HG03469 (cell line): ENCODE data around the gene MYO5B.

Source experiments
- ATAC-seq: cut with Tn5 transposase; IDR thresholded peaks from one replicate; pipeline ENCODE4 v1.9.1; 2021; ENCODE audit warnings: mild to moderate bottlenecking, moderate library complexity, moderate number of reproducible peaks; ENCODE audit not compliant: unreplicated experiment

Gene MYO5B

DNA sequence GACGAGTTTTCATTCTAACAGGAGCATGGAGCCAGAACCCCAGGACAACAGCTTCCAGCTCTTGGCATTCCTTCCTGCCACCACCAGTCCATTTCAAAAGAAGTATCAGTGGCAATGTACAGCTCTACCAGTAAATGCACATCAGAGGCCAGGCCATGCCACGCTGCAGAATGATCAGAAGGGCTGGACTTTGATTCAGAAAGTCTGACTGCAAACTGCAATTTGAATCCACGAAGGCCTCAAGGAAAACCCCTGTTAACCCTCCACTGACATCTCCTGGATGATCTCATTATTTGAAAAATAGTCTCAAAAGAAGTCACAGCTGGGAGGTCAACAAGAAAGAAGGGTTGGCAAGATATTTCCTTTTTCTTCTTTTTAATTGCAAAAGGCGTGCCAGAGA, 119.2 kb downstream of the MYO5B start:
- no peak for ATAC-seq

DNA sequence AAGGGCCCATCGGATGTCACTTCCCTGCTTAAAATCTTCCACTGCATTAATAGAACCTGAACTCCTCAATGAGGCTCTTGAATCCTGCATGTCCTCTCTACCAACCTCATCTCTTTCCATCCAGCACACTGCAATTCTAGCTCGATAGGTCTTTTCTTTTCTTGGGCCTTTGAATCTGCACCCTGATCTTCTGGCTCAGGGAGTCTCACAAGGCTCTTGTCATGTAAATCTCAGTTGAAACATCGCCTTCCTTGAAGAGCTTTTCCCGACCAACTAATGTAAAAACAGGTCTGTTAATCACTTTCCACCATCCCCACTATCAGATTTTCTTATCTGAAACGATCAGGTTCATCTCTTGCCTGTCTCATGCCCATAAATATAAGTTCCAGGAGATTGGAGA, 120.5 kb downstream of the MYO5B start:
- no peak for ATAC-seq

DNA sequence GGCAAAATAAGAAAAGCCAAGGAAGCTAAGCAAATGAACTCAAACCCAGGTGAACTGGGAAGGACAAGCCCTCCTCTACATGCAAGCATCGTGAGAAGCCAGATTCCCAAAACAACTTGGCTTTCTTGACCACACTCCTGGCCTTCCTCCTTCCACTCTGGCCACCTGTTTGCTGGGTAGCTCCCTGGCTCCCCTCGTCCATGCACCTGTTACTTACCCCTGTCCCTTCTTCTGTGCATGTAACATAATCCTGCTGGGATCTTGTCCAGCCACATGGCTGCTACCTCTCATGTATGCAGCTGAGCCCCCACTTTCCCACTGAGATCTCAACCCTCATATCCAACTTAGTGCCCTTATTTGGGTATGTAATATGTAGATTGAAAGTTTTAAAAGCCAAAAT, 121.6 kb downstream of the MYO5B start:
- ATAC-seq = no peak

DNA sequence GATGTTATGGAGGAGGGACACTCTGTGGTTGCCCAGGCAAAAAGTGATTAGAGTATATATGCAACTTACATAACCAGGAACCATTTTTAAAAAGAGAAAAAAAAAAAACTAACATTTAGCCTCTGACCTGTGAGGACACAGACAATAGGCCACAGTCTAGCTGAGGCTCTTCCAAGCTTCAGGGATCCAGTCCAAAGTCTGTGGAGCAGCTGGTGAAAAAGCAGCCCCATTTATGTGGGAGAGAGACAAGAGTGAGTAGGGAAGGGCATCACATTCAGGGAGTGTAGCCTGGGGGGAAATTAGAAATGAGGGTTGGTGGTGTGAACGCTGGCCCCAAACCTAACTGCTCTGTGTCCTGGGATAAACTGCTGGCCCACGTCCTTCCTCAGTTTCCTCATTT, 122.8 kb downstream of the MYO5B start:
- no peak for ATAC-seq

DNA sequence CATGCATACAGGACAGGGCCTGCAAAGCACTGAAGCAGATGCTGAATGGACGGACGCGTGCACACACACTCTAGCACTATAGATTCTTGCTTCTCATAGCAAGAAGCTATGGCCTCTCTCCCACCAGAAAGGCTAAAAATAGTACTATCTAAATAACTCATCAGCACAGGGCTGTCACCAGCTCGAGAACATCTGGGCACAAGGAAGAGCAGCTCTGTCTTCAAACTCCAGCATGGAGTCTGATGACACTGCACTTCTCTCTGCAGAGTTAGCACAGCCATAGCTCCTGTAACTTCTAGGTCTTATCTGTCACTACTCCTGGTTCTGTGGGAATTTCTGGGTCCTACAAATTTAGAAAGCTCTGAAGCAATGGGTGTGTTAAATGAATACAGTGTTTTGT, 123.5 kb downstream of the MYO5B start:
- ATAC-seq = no peak

DNA sequence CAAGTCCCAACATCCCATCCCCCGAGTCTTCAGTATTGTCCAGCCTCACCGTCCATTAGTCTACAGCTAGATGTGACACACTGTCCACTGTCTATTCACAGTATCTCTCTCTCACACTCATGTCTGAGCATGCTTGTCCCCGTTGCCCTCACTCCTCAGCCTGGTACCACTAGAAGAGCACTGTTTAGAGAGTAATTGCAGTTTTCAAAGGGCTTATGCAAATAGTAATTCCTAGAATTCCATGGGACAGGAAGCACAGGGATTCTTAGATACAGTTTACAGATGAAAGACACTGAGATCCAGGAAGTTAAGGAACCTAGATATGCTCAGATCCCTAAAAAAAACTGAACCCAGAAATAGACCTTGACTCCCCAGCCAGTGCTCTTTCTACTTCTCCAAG, 125.5 kb downstream of the MYO5B start:
- no peak for ATAC-seq

DNA sequence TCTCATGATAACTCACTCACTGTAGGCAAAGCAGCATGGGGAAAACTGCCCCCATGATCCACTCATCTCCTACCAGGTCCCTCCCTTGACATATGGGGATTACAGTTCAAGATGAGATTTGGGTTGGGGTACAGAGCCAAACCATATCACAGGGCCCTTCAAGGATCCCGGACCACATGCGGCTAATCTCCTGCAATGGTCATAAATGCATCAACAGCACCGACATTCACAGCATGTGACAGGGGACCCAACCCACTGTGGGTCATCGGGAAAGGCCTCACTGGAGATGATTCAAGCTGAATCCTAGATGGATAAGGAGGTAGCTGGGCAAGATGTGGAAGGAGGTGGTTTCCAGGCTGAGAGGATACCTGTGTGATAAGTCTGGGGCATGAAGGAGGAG, 129.4 kb downstream of the MYO5B start:
- ATAC-seq = no peak

DNA sequence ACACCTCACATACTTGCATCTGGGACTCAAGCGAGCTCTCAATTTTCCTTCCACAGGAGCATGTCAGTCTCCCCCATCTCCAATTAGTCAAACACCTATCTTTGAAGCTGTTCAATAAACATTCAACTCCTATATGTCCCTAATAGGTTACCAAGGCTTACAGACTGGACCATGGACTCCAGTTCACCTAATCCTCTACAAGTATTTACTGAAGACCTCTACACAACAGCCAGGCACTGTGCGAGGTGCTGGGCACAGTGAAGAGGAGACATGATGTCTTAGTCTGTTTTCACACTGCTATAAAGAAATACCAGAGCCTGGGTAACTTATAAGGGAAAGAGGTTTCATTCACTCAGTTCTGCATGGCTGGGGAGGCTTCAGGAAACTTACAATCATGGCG, 129.9 kb downstream of the MYO5B start:
- ATAC-seq = no peak

DNA sequence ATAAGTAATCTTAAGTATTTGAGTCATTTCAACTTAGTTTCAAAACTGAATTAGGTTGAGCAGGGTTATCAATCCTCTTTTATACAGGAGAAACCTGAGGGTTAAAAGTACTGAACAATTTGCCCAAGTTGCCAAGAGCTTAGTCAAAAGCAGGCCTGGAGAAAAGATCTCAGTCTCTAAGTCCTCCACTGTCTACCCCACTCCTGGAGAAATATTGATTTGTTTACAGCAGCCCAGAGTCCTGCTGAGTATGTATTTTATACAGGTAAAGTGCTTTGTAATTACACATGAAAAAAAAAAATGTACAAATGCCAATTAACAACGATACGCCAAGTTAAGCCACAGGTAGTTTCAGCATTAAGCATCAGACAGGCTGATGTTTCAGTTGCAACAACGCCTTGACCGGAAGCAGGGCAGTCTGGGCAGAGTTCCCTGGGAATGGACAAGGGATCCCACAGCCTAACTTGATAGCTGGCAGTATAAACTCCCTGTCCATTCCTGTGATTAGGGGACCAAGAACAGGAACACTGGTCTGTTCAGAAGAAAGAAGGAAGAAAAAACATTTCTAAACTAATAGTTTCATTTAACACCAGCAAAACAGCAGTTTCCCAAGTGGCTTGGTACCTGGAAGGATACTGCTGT, 132.9 kb downstream of the MYO5B start:
- ATAC-seq = no peak

DNA sequence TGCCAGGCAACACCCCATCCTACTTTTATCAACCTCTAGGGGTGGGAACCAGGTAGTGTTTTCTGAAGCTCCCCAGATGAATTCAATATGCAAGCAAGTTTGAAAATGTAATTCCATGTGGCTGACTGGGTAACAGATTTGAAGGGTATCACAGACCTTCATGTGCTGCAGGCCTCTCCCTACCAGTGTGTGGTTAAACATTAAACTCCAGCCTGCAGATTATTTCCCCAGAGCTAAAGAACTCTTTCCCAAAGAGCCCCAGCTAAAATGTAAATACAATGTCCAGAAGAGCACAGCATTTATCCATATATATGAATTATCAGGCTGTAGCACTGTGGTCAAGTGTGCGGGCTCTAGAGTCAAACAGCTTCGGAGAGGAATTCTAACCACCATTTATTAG, 134.1 kb downstream of the MYO5B start:
- ATAC-seq = no peak

DNA sequence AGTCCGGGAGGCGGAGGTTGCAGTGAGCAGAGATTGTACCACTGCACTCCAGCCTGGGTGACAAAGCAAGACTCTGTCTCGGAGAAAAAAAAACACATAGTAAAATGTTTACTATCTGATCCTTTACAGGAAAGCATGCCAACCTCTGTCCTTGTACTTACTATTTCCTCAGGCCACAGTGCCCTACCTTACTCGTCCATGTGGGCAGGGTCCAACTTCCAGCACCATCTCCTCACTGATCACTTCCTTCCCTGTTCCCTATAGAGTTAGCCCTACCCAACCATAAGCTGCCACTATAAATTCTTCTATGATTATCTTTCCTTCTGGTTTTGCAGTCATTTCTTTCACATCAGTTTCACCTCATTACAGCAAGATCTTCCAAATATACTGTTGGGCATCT, 136.2 kb downstream of the MYO5B start:
- no peak for ATAC-seq

DNA sequence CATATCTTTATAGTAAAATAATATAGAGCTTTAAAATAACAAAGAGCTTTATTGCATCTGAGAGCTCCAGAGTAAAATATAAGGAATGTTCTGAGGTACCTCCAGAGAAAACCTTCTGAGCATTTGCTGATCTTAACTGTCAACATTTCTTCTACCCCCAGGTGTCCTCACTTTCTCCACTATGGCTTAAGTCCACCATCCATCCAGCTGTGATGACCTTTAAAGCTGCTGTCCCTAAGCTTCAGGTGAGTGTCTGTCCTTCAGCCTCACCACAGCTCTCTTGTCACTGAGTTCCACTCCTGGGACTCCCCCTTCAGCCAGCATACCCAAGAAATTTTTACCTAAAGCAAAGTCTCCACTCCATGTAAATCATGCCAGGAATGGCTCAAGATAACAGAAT, 137.9 kb downstream of the MYO5B start:
- ATAC-seq = no peak

DNA sequence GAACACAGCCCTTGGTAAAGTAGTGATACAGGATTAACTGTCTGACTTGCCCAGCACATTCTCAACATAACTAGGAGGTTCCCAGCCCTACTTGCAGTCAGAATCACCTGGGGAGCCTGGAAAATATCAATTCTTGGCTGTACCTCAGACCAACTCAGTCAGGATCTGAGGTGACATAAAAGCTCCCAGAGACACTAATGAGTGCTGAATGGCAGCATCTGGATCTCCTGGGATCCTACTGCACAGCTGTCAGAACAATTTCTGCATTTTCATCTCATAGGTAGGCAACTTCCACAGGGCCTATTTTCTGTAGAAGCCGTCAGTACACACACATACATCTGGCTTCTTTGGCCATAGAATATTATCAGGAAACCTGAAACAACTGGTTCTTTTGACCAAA, 138.8 kb downstream of the MYO5B start:
- ATAC-seq = no peak

DNA sequence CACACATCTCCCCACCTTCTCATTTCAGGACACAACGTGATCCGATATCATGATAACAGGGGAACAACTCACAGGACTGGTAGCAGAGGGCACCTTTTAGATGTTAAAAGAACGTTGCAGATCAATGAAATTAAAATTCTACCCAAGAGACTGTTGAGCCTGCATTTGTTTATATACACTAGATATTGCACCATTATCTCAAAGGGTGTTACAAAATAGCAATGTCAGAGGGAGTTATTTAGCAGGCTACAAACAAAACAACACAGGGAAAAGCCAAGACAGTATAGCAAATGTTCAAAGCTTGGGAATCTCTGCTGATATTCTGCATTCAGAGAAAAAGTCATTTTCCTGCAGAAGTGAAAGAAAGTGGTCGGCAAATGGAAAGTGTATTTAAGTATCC, 139.5 kb downstream of the MYO5B start:
- no peak for ATAC-seq

DNA sequence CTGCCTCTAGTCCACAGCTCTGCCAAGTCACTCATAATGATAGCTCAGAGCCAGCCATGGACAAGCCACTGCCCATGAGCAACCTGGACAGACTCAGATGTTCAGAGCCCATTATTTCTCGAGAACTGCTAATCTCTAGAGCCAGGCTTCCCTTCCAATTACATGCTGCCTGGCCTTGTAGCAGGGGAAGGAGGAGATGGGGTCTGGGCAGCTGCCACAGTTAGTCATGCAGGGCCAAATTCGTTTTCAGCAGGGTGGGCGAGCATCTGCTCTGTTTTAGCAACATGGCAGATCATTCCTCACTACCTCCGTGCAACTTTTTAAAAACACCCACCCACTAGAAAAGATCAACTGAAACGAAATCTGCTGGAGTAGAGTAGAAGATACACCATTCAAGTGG, 141.8 kb downstream of the MYO5B start:
- ATAC-seq = no peak

DNA sequence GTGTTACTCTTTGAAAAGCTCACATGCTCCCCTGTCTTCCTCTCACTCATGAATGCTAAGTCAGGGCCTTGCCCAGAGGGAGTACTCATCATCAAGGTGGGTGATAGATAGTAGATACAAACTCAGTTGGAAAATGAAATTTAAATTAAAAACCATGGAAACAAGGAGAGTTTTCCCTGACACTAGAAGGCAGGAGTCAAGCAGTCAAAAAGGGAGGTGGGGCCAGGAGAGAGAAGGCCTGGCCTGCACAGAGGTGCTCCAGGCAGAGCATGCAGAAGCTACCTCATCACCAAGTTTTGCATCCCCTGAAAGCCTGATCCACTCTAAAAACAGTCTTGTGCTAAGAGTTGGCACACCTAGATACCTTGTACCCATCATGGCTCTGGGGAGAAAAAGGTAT, 143.7 kb downstream of the MYO5B start:
- no peak for ATAC-seq

DNA sequence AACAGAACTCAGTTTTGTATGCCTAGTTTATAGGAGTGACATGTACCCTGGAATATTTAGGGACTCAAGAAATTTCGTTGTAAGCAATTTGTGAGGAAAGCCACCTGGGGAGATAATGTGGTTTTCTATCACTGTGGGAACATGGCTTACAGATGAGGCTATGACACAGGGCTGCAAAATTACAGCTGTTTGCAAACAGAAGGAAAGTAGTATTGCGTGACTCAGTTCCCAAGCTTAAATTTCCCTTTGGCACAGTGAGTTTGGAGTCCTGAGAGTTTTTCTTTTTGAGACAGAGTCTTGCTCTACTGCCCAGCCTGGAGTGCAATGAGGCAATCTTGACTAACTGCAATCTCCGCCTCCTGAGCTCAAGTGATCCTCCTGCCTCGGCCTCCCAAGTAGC, 149.8 kb downstream of the MYO5B start:
- ATAC-seq = no peak

DNA sequence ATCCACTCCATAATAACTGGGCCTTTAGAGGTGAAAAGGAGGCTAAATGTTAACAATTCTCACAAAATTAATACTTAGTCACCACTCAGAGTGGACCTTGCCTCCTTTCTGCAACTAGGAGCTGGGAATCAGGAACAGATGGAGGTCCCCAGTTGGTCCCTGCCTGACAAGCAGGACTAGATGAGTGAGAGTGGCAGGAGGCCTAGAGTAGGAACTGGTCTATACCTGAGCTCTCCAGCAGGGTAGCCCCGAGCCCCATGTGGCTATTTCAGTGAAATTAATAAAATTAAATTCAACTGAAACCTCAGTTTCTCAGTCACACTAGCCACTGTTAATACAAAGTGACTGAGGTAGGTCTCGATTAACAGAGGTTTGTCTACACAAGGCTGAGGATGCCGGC, 150.5 kb downstream of the MYO5B start:
- ATAC-seq = no peak

DNA sequence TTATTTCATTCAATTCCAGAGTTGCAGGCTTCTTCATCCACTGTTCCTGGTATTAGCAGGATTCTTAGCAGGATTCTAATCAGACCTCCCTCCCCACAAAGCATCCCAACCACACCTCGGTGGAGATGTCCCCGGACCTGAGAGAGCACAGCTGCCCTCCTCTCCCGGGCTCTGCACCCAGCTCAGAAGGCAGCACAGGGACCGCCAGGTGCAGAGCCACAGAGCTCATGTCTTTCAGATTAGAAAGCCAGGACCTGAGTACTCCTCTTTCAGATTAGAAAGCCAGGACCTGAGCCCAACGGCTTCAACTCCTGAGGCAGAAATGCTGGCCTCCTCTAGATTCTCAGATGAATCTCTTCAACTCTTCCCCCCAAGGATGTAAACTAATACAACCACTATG, 152.3 kb downstream of the MYO5B start:
- ATAC-seq = no peak

DNA sequence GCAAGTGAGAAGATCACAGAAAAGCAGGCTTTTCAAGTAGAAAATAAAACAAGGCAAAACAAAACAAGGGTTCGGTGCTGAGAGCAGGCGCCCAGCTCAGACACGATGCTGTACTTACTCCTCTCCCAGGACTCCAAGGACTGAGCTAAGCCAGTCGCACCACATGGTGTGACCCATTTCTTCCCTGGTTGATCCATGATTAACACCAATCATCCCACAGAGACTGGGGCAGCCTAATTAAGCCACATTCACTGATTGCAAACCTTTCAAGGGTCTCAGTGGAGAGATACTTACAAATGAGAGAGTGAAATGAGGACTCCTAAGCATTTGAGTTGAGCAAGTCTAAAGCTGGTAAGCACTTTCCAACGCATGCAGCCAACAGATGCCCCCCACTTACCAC, 155.2 kb downstream of the MYO5B start:
- ATAC-seq = no peak

DNA sequence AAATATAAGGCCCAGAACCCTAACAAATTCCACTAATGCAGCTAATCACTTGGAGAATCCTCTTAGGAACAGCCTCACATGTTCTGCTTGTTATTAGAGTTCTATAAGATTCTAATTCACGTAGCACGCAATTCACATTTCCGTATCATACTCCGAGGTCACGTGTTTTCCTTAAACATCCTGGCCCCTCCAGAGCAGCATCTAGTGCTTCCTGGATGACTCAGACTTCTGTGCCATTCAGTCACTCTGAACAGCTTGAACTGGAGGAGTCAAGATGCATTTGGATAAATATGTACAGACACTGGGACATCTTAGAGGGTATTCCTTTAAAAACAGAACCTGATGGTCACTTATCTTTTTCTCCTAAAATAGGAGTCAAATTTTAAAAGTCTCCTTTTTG, 156.5 kb downstream of the MYO5B start:
- no peak for ATAC-seq

DNA sequence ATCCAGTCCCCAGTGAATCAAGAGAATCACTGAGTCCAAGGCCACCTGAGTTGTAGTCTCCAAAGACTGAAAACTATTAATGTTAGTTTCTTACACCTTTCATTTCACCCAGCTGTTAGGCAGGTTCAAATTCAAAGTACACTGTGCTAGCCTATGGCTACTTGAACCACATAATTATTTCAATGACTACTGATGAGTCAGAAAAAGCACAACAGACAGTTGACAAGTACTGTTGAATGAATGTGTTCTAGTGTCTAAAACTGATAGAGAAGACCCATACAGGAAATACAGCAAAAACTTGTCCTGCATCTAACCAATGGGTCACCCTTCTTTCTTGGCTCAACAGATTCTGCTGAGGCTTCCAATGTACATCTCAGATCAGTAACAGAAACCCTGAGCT, 160.9 kb downstream of the MYO5B start:
- ATAC-seq = no peak

DNA sequence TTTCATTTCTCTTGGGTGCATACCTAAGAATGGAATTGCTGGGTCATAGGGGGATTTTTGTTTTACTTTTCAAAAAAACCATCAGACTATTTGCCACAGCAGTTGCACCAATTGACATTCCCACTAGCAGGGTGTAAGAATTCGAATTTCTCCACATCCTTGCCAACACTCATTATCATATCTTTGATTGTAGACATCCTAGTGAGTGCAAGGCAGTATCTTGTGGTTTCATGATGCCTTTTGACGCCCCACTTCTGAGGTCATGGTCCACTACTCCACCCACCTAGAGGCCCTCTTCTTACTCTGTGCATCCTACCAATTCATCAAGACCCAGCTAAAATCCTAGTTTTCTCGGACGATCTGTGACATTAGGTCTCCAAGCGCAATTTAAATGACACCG, 161.9 kb downstream of the MYO5B start:
- no peak for ATAC-seq

DNA sequence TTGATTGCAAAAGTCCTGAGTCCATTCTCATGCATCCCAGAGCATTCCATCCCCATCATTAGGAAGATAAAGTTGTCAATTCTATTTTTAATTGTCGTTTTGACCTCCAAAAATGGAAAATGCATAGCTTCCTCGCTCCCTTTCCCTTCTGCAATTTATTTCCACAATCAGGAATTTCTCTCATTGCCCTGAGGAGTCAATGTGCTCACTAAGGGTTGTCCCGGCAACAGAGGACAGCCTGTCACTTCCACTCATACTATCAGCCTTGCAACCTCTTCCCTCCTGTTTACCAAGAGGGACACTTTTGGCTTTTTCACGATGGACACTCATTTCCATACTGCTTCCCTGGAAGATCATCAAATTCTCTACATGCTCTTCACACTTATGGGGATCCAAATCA, 164.8 kb downstream of the MYO5B start:
- ATAC-seq = no peak
